ENCODE data around the gene UNC119B.

The UNC119B gene

DNA sequence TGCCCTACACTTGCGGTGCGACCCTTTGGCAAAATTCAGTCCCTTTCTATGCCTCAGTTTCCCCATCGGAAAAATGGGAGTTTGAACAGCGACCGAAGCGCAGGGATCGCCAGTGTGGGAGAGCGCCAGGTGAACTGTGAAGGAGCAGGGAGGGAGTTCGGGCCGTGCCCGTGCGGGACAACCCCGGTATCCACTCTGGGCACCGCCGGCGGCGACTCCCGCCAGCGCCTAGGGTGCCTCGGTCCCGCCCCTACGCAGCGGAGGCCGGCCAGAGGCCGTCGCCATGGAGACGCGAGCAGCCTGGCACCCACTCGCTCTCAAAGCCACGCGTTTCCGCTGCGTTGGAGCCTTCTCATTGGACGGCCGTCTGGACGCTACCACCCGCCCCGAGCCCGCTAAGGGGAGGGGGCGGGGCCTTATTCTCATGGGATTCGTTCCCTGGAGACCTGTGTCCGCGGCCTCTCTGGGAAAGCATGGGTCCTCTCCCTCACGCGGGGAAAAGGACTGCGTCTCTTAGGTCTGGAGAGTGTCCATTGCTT is 24.0 kb upstream of the UNC119B start:
- H3K36me3 ChIP-seq (ENCODE audit: control insufficient read depth, insufficient read depth, low read length): no peaks in the 10 kb centered on the region; the same call in 1 of the 2 replicates
- TF ChIP-seq, protein P1, sequence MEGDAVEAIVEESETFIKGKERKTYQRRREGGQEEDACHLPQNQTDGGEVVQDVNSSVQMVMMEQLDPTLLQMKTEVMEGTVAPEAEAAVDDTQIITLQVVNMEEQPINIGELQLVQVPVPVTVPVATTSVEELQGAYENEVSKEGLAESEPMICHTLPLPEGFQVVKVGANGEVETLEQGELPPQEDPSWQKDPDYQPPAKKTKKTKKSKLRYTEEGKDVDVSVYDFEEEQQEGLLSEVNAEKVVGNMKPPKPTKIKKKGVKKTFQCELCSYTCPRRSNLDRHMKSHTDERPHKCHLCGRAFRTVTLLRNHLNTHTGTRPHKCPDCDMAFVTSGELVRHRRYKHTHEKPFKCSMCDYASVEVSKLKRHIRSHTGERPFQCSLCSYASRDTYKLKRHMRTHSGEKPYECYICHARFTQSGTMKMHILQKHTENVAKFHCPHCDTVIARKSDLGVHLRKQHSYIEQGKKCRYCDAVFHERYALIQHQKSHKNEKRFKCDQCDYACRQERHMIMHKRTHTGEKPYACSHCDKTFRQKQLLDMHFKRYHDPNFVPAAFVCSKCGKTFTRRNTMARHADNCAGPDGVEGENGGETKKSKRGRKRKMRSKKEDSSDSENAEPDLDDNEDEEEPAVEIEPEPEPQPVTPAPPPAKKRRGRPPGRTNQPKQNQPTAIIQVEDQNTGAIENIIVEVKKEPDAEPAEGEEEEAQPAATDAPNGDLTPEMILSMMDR (IDR thresholded peaks at IDR 0.05; ENCODE audit: insufficient read depth, low read length, poor library complexity, severe bottlenecking): no peak
- H3K4me3 ChIP-seq (replicated peaks; ENCODE audit: low read depth, low read length): peak overlapping the region; percentile 65
- no peaks in the 10 kb centered on the region for H3K27me3 ChIP-seq (replicated peaks; ENCODE audit: control insufficient read depth, insufficient read depth, low read length)
- DNase-seq (ENCODE audit: extremely low read depth, insufficient read length): peak; percentile 96

DNA sequence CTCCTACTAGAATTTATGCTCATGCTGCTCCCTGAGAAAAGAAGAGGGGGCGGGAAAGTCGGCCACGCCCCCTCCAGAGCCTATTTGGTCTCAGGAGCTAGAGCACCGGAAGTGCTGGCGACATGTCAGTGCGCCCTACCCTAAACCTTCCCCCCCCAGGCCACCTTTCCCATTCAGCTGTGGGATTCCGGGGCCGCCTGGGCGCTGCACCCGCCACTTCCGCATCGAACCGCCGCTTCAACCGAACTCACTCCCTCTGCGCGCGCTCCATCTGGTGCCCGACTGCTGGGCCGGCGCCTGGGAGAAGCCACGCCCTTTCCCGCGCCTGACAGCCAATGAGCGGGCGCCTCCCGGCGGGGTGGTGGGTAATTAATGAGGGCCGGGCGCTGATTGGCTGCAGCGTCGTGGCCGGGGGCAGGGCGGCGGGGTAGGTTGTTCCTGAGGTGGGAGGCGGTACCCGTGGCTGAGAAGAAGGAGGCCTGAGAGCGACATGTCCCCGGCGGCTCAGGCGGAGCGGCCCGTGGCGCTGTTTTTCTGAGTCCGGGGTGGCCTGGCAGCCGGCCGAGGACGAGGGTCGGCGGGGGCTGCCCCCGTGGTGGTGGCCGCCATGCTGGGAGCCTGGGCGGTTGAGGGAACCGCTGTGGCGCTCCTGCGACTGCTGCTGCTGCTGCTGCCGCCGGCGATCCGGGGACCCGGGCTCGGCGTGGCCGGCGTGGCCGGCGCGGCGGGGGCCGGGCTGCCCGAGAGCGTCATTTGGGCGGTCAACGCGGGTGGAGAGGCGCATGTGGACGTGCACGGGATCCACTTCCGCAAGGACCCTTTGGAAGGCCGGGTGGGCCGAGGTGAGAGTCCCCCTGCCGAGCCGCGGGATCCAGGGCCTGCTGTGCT is 23.3 kb upstream of the UNC119B start, which contains the start of gene MLEC:
TSS of gene MLEC (plus strand) at position 460 of the 888 bp plus-strand sequence. CDS start at position 608, 148 bp downstream.
- Histone ChIP-seq H3K36me3 (ENCODE audit: control insufficient read depth, insufficient read depth, low read length) (no peaks in the 10 kb centered on the region; the same call in 1 of the 2 replicates), H3K27me3 (replicated peaks; ENCODE audit: control insufficient read depth, insufficient read depth, low read length) (no peaks in the 10 kb centered on the region), H3K4me3 (replicated peaks; ENCODE audit: low read depth, low read length) (peak within 1 kb of the TSS; percentile 87)
- TF ChIP-seq, protein P1 (IDR thresholded peaks at IDR 0.05; ENCODE audit: insufficient read depth, low read length, poor library complexity, severe bottlenecking): peak; percentile 27
- DNase-seq (ENCODE audit: extremely low read depth, insufficient read length): peak; percentile 99

DNA sequence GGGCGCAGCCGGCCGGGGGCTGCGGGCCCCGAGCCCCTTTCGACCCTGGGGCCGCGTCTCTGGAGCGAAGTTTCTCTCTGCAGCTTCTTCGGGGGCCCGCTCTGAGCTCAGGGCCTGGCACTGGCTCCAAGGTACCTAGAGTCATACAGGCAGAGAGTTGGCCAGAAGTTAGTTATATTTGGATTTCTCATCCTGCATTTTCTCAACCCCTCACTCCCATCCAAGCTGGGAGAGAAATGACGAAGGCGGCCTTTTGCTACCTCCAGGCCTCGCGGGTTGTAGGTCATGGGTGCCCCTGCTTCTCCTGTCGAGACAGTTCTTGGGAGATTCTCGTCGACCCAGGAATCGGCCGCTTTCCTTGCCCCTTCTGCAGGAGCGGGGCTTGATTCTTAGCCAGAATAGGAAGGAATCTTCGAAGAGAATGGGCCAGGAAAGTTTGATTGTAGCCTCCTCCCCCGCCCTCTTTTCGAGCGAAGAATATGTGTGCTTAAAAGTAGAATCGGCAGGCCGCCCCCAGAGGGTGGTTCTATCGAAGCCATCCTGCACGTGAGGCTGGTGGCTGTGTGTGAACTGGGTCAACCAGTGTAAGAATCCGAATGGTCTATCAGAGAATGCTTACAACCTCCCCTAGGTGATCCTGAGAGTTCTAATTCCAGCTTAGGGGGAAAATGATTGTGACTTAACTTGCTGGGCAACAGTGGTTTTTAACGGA is 22.5 kb upstream of the UNC119B start:
- peak overlapping the region; percentile 87 for H3K4me3 ChIP-seq (replicated peaks; ENCODE audit: low read depth, low read length)
- TF ChIP-seq, protein P1 (IDR thresholded peaks at IDR 0.05; ENCODE audit: insufficient read depth, low read length, poor library complexity, severe bottlenecking): no peak
- DNase-seq (ENCODE audit: extremely low read depth, insufficient read length): no peak
- no peaks in the 10 kb centered on the region for H3K27me3 ChIP-seq (replicated peaks; ENCODE audit: control insufficient read depth, insufficient read depth, low read length)
- no peaks in the 10 kb centered on the region; the same call in 1 of the 2 replicates for H3K36me3 ChIP-seq (ENCODE audit: control insufficient read depth, insufficient read depth, low read length)

DNA sequence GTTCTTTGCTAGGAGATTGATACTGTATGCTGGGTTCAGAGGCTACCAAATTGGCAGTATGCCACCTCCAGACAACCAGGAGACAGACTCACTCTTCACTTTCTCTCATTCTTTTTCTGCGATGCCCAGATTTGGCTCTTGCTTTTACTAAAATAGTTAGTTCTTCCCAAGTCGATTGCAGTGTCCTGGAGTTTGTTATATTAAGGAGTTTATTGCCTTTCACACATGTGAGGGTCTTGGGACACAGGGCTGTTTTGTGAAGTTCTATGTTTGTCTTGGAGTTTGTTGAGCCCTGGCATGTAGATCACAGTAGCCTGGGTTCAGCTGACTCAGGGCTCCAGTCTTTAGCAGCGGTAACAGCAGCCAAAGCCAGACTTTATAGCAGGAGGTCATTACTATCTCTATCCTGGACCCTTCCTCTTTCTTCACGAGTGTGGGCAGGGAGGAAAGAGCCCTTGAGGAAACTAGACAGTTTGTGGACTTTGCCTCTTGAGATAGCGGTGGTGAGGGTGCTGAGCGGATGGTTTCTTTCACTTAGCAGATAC is 21.7 kb upstream of the UNC119B start:
- Histone ChIP-seq H3K27me3 (replicated peaks; ENCODE audit: control insufficient read depth, insufficient read depth, low read length) (no peaks in the 10 kb centered on the region), H3K36me3 (ENCODE audit: control insufficient read depth, insufficient read depth, low read length) (peaks cover 5% of the 10 kb centered on the region), H3K4me3 (replicated peaks; ENCODE audit: low read depth, low read length) (peak overlapping the region; percentile 87)
- TF ChIP-seq, protein P1 (IDR thresholded peaks at IDR 0.05; ENCODE audit: insufficient read depth, low read length, poor library complexity, severe bottlenecking): no peak
- DNase-seq (ENCODE audit: extremely low read depth, insufficient read length): no peak

DNA sequence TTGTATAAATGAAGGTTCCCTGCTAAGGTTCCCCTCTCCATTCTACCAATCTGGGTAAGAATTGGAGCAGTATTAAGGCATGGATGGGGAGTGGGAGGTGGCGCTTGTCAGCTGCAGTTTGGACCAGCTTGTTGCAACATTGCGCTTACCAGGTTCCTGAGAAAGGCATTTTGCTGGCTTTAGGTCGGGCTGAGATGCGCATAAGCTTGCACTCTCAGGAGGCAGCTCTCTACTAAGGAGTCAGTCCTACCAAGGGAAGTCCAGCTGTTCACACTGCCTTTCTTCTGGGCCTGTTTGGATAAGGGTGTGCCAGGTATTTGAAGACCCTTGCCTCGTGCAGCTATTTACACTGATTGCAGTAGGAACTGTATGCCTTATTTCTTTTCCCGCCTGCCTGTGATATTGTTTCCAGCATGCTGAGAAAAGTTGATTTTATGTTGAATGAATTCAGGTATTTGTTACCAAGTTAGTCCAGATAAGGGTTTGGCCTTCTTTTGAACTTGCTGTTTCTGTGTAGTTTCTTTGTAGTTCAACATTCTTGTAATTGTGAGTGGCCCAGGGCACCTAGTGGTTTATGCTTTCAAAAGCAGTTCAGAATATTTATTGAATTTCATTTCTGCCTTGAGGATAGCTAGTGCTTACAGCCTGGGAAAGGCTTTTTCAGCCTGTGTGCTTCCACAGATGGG is 20.7 kb upstream of the UNC119B start:
- H3K4me3 ChIP-seq (replicated peaks; ENCODE audit: low read depth, low read length): peak overlapping the region; percentile 87

More for the DNA sequence above, 20.7 kb upstream of the UNC119B start:
- Histone ChIP-seq H3K36me3 (ENCODE audit: control insufficient read depth, insufficient read depth, low read length) (peaks cover 10% of the 10 kb centered on the region), H3K27me3 (replicated peaks; ENCODE audit: control insufficient read depth, insufficient read depth, low read length) (no peaks in the 10 kb centered on the region)
- TF ChIP-seq, protein P1 (IDR thresholded peaks at IDR 0.05; ENCODE audit: insufficient read depth, low read length, poor library complexity, severe bottlenecking): no peak
- no peak for DNase-seq (ENCODE audit: extremely low read depth, insufficient read length)
